IMR-90 (cell line): Measurements from ENCODE around the gene SLC6A4. TPM values are rescaled to one million over a fixed set of nuclear protein-coding genes. Genes with fewer than 3 reads are reported as not detected.

ENCODE experiments used
- ATAC-seq: fragments of 200-7000 bp; cut with Tn5 transposase; 2 replicates; pipeline ENCODE4 v1.9.1; 2020; ENCODE audit warnings: low read depth, mild to moderate bottlenecking, moderate library complexity
- BruUV-seq: library from RNA; stranded (reverse); fragments of 400-500 nt; replicated peaks from 2 replicates; lab custom pipeline; 2021; lab: Mats Ljungman, UMichigan
- CTCF ChIA-PET: fragments of 300-600 bp; formaldehyde crosslinking; extraction: SDS; loops from one replicate; lab custom pipeline; 2021; ENCODE audit warnings: antibody characterized with exemption; lab: Yijun Ruan, JAX
- POLR2A ChIA-PET: fragments of 300-600 bp; sonication (Branson Sonifier 250); formaldehyde crosslinking; loops from one replicate; lab custom pipeline; 2022; ENCODE audit warnings: antibody characterized with exemption; ENCODE audit not compliant: unreplicated experiment; lab: Charles Lee
- DNase-seq: peaks from one replicate; pipeline ENCODE4 v3.0.0; 2013
- H2AFZ ChIP-seq: replicated peaks from 2 replicates; pipeline ENCODE3; 2013; ENCODE audit warnings: low read length, mild to moderate bottlenecking; ENCODE audit not compliant: poor library complexity
- H2AK5ac ChIP-seq: 2 replicates; pipeline ENCODE4 v1.6.1; 2013; ENCODE audit warnings: low read depth, low read length, inconsistent platforms
- H2AK9ac ChIP-seq: replicated peaks from 2 replicates; pipeline ENCODE3; 2013; ENCODE audit warnings: mild to moderate bottlenecking, low read depth, low read length, moderate library complexity; ENCODE audit not compliant: poor library complexity
- H2BK120ac ChIP-seq: 2 replicates; pipeline ENCODE4 v1.6.1; 2013; ENCODE audit warnings: low read depth, low read length, inconsistent platforms
- H2BK15ac ChIP-seq: 3 replicates; pipeline ENCODE4 v1.6.1; 2013; ENCODE audit warnings: low read depth, low read length, inconsistent platforms
- H2BK20ac ChIP-seq: 2 replicates; pipeline ENCODE4 v1.6.1; 2013; ENCODE audit warnings: low read depth, mild to moderate bottlenecking, inconsistent platforms, low read length, moderate library complexity
- H2BK5ac ChIP-seq: 2 replicates; pipeline ENCODE4 v1.6.1; 2013; ENCODE audit warnings: mild to moderate bottlenecking, low read depth, low read length, inconsistent platforms; ENCODE audit not compliant: poor library complexity, severe bottlenecking
- H3K14ac ChIP-seq: replicated peaks from 2 replicates; pipeline ENCODE4 v1.6.1; 2013; ENCODE audit warnings: low read depth, low read length, inconsistent platforms
- H3K18ac ChIP-seq: 2 replicates; pipeline ENCODE4 v1.6.1; 2013; ENCODE audit warnings: low read depth, low read length, control low read depth
- H3K23ac ChIP-seq: 2 replicates; pipeline ENCODE4 v1.6.1; 2013; ENCODE audit warnings: low read depth, low read length, inconsistent platforms
- H3K27ac ChIP-seq: 2 replicates; pipeline ENCODE4 v1.5.1; 2013; ENCODE audit warnings: mild to moderate bottlenecking, control low read depth, low read length; ENCODE audit not compliant: insufficient read depth
- H3K27me3 ChIP-seq: 2 replicates; pipeline ENCODE4 v1.6.1; 2013; ENCODE audit warnings: low read length; ENCODE audit not compliant: control insufficient read depth, insufficient read depth
- H3K36me3 ChIP-seq: 2 replicates; pipeline ENCODE4 v1.6.1; 2013; ENCODE audit warnings: low read length, mixed read lengths; ENCODE audit not compliant: control insufficient read depth, insufficient read depth
- H3K4ac ChIP-seq: 2 replicates; pipeline ENCODE4 v1.6.1; 2013; ENCODE audit warnings: low read depth, low read length, inconsistent platforms
- H3K4me1 ChIP-seq: 2 replicates; pipeline ENCODE4 v1.6.1; 2013; ENCODE audit warnings: low read length, mixed read lengths; ENCODE audit not compliant: control insufficient read depth, insufficient read depth
- H3K4me2 ChIP-seq: 2 replicates; pipeline ENCODE4 v1.6.1; 2013; ENCODE audit warnings: low read depth, mild to moderate bottlenecking, control low read depth, low read length, moderate library complexity
- H3K4me3 ChIP-seq: 2 replicates; pipeline ENCODE4 v1.5.1; 2013; ENCODE audit warnings: low read depth, mild to moderate bottlenecking, control low read depth, low read length, moderate library complexity; ENCODE audit not compliant: insufficient read depth
- H3K56ac ChIP-seq: 2 replicates; pipeline ENCODE4 v1.6.1; 2013; ENCODE audit warnings: low read length, inconsistent platforms; ENCODE audit not compliant: insufficient read depth; ENCODE audit errors: extremely low read depth
- H3K79me1 ChIP-seq, 2 experiments: 2 replicates each; pipeline ENCODE4 v1.6.1; 2013; ENCODE audit warnings: low read length in 2 of 2, inconsistent platforms in 1 of 2, low read depth in 1 of 2
- H3K9ac ChIP-seq: 2 replicates; pipeline ENCODE4 v1.6.1; 2013; ENCODE audit warnings: low read depth, low read length, control low read depth
- H3K9me1 ChIP-seq: 2 replicates; pipeline ENCODE4 v1.6.1; 2013; ENCODE audit warnings: low read length, inconsistent platforms; ENCODE audit not compliant: insufficient read depth
- H3K9me3 ChIP-seq: 2 replicates; pipeline ENCODE4 v1.6.1; 2013; ENCODE audit warnings: low read length; ENCODE audit not compliant: control insufficient read depth, insufficient read depth
- H4K20me1 ChIP-seq: 2 replicates; pipeline ENCODE4 v1.6.1; 2013; ENCODE audit warnings: low read length, inconsistent platforms; ENCODE audit not compliant: insufficient read depth
- H4K5ac ChIP-seq: 2 replicates; pipeline ENCODE4 v1.6.1; 2013; ENCODE audit warnings: mild to moderate bottlenecking, low read depth, low read length, control low read depth
- H4K8ac ChIP-seq, 2 experiments: 2 replicates each; pipeline ENCODE4 v1.6.1; 2013; ENCODE audit warnings: low read depth in 2 of 2, low read length in 2 of 2, control low read depth in 1 of 2, inconsistent platforms in 1 of 2
- H4K91ac ChIP-seq: 2 replicates; pipeline ENCODE4 v1.6.1; 2013; ENCODE audit warnings: low read depth, low read length, inconsistent platforms; ENCODE audit not compliant: insufficient read depth
- CHD1 ChIP-seq: IDR thresholded peaks from 2 replicates; pipeline ENCODE4 v1.6.1; 2012; ENCODE audit warnings: low read depth, low read length, improper control_type of control experiment
- MXI1 ChIP-seq: IDR thresholded peaks from 2 replicates; pipeline ENCODE4 v1.6.1; 2012; ENCODE audit warnings: low read depth, mild to moderate bottlenecking, low read length, moderate library complexity, borderline replicate concordance
- POLR2A ChIP-seq: IDR thresholded peaks from 2 replicates; pipeline ENCODE4 v1.6.1; 2012; ENCODE audit warnings: mild to moderate bottlenecking, low read depth, low read length
- RCOR1 ChIP-seq: IDR thresholded peaks from 2 replicates; pipeline ENCODE4 v1.6.1; 2012; ENCODE audit warnings: mild to moderate bottlenecking, low read length, improper control_type of control experiment; ENCODE audit not compliant: insufficient replicate concordance
- WGBS, 2 experiments: methylation state at CpG; one replicate each; pipeline versions ENCODE4 v1.1.5 to v1.1.7; 2013; ENCODE audit warnings: missing lambda C conversion rate in 2 of 2; ENCODE audit not compliant: insufficient read length in 1 of 2; ENCODE audit errors: extremely low coverage in 2 of 2; 5-methylcytosine and 5-hydroxymethylcytosine counted together
- dilution Hi-C: fragments of 300-500 bp; cut with HindIII; formaldehyde crosslinking; loops from one replicate; pipeline ENCODE4 v1.14.3; 2018; ENCODE audit warnings: low sequenced_read_pairs; ENCODE audit not compliant: unreplicated experiment
- in situ Hi-C: fragments of 300-500 bp; cut with MboI; formaldehyde crosslinking; loops from 3 replicates; pipeline ENCODE4 v1.14.3; 2019; ENCODE audit warnings: low sequenced_read_pairs, inconsistent platforms, mixed read lengths
- intact Hi-C: fragments of 100-400 bp; cut with micrococcal nuclease; formaldehyde crosslinking; loops from 2 replicates; pipeline ENCODE4 v1.10.0; 2022
- polyA plus RNA-seq, 3 experiments: library from polyadenylated mRNA; depleted of rRNA; stranded (reverse); fragments of >200 nt; gene quantifications; 2 replicates each; pipeline ENCODE4 v1.2.3, GENCODE V29; 2012; ENCODE audit warnings: low replicate concordance in 1 of 3
- total RNA-seq: library from RNA; depleted of rRNA; stranded (reverse); fragments of >200 nt; gene quantifications from 2 replicates; pipeline ENCODE4 v1.2.3, GENCODE V29; 2012

The SLC6A4 gene
- total and polyA plus RNA-seq, 2 of the 4 experiments (the other 2 are of a cell fraction): under 0.01 TPM; not detected in 1

GRCh38 chr17:30197416-30197815, 38.1 kb downstream of the SLC6A4 start:
- no peak overlapping the region for H2AK9ac ChIP-seq
- 100% methylated on average over 1 of the region's 4 CpGs; no CpG with 5 or more reads in 1 of the 2 experiments for WGBS, 2 experiments

More at GRCh38 chr17:30197416-30197815, 38.1 kb downstream of the SLC6A4 start:
- Histone ChIP-seq H3K9me3 (no peaks in the 10 kb centered on the region), H4K20me1 (no peaks in the 10 kb centered on the region), H3K27ac (no peak overlapping the region), H3K9me1 (no peaks in the 10 kb centered on the region; the same call in 1 of the 2 replicates), H2BK120ac (no peak overlapping the region), H2BK15ac (no peak overlapping the region), H3K4ac (no peak overlapping the region), H4K8ac (no peak overlapping the region), H3K79me1 (no peaks in the 10 kb centered on the region), H4K91ac (no peak overlapping the region), H2BK5ac (no peak overlapping the region), H2BK20ac (no peak overlapping the region), H3K14ac (no peak overlapping the region), H3K56ac (no peak overlapping the region), H3K9ac (no peak overlapping the region), H3K23ac (no peak overlapping the region), H3K4me1 (no peaks in the 10 kb centered on the region), H3K27me3 (peaks cover 2% of the 10 kb centered on the region; the same call in 1 of the 2 replicates), H3K4me3 (no peak overlapping the region), H3K36me3 (no peaks in the 10 kb centered on the region), H2AK5ac (no peak overlapping the region), H3K18ac (no peak overlapping the region), H4K5ac (no peak overlapping the region), H2AFZ (no peak overlapping the region), H3K4me2 (no peak overlapping the region)
- DNase-seq (no peak), ATAC-seq (no peak)
- intact Hi-C loops (no loop called here), dilution Hi-C loops (no loop called here), in situ Hi-C loops (no loop called here)
- ChIA-PET POLR2A (no interaction called here), CTCF (no interaction called here)
- BruUV-seq: no TSS peak
- TF ChIP-seq RCOR1: no peak
- no peak for TF ChIP-seq CHD1
- TF ChIP-seq MXI1: no peak
- TF ChIP-seq POLR2A: no peak
